ENCODE results near the gene TXNDC2.
"Not testable (repeated sequence)": the region's sequence is repeated elsewhere in the genome, so short reads cannot be mapped to it uniquely, and the experiment has no call there.

Gene TXNDC2

GRCh38 chr18:9900699-9901098, 14.9 kb downstream of the TXNDC2 start:
- H3K27me3 ChIP-seq (ENCODE audit: control insufficient read depth in 1 of 2, insufficient read depth in 2 of 2, low read length in 2 of 2), result no peaks in the 10 kb centered on the region

GRCh38 chr18:9901377-9901776, 15.6 kb downstream of the TXNDC2 start:
- H3K4me1 ChIP-seq (ENCODE audit: control insufficient read depth, insufficient read depth, low read length), result peaks cover 11% of the 10 kb centered on the region
- no peaks in the 10 kb centered on the region for H3K9me3 ChIP-seq (ENCODE audit: control insufficient read depth in 2 of 2, low read length in 2 of 2)
- H3K27ac ChIP-seq (ENCODE audit: low read length), result no peak overlapping the region
- H3K4me3 ChIP-seq (ENCODE audit: low read length in 2 of 2), result no peak overlapping the region
- no peak overlapping the region for H3K9ac ChIP-seq (ENCODE audit: low read length in 2 of 2)
- H3K36me3 ChIP-seq (ENCODE audit: control insufficient read depth in 2 of 2, insufficient read depth in 2 of 2, low read length in 2 of 2), result no peaks in the 10 kb centered on the region
- H3K27me3 ChIP-seq (ENCODE audit: control insufficient read depth in 1 of 2, insufficient read depth in 2 of 2, low read length in 2 of 2), result no peaks in the 10 kb centered on the region

More at GRCh38 chr18:9900699-9901098, 14.9 kb downstream of the TXNDC2 start:
- no peaks in the 10 kb centered on the region for H3K9me3 ChIP-seq (ENCODE audit: control insufficient read depth in 2 of 2, low read length in 2 of 2)
- H3K4me3 ChIP-seq (ENCODE audit: low read length in 2 of 2), result no peak overlapping the region
- no peak overlapping the region for H3K9ac ChIP-seq (ENCODE audit: low read length in 2 of 2)
- H3K36me3 ChIP-seq (ENCODE audit: control insufficient read depth in 2 of 2, insufficient read depth in 2 of 2, low read length in 2 of 2), result no peaks in the 10 kb centered on the region
- peaks cover 11% of the 10 kb centered on the region for H3K4me1 ChIP-seq (ENCODE audit: control insufficient read depth, insufficient read depth, low read length)
- H3K27ac ChIP-seq (ENCODE audit: low read length), result no peak overlapping the region

- not testable (repeated sequence) for H3K36me3 ChIP-seq (ENCODE audit: control insufficient read depth in 2 of 2, insufficient read depth in 2 of 2, low read length in 2 of 2); H3K9me3 ChIP-seq (ENCODE audit: control insufficient read depth in 2 of 2, low read length in 2 of 2); H3K9ac ChIP-seq (ENCODE audit: low read length in 2 of 2); H3K27ac ChIP-seq (ENCODE audit: low read length); H3K4me3 ChIP-seq (ENCODE audit: low read length in 2 of 2); H3K27me3 ChIP-seq (ENCODE audit: control insufficient read depth in 1 of 2, insufficient read depth in 2 of 2, low read length in 2 of 2)
- H3K4me1 ChIP-seq (ENCODE audit: control insufficient read depth, insufficient read depth, low read length), result peaks cover 11% of the 10 kb centered on the region
Measured at GRCh38 chr18:9902264-9902663, 16.5 kb downstream of the TXNDC2 start.

- Histone ChIP-seq H3K36me3 (ENCODE audit: control insufficient read depth in 2 of 2, insufficient read depth in 2 of 2, low read length in 2 of 2) (no peaks in the 10 kb centered on the region), H3K4me1 (ENCODE audit: control insufficient read depth, insufficient read depth, low read length) (peaks cover 11% of the 10 kb centered on the region), H3K9me3 (ENCODE audit: control insufficient read depth in 2 of 2, low read length in 2 of 2) (no peaks in the 10 kb centered on the region), H3K9ac (ENCODE audit: low read length in 2 of 2) (no peak overlapping the region), H3K4me3 (ENCODE audit: low read length in 2 of 2) (no peak overlapping the region), H3K27ac (ENCODE audit: low read length) (no peak overlapping the region), H3K27me3 (ENCODE audit: control insufficient read depth in 1 of 2, insufficient read depth in 2 of 2, low read length in 2 of 2) (no peaks in the 10 kb centered on the region)
Measured at GRCh38 chr18:9902832-9903231, 17.1 kb downstream of the TXNDC2 start.

- Histone ChIP-seq H3K27ac (ENCODE audit: low read length) (peak overlapping the region; percentile 66), H3K4me1 (ENCODE audit: control insufficient read depth, insufficient read depth, low read length) (peaks cover 11% of the 10 kb centered on the region), H3K36me3 (ENCODE audit: control insufficient read depth in 2 of 2, insufficient read depth in 2 of 2, low read length in 2 of 2) (no peaks in the 10 kb centered on the region), H3K9ac (ENCODE audit: low read length in 2 of 2) (no peak overlapping the region), H3K4me3 (ENCODE audit: low read length in 2 of 2) (peak overlapping the region in 1 of 2 donors; percentile 23), H3K27me3 (ENCODE audit: control insufficient read depth in 1 of 2, insufficient read depth in 2 of 2, low read length in 2 of 2) (no peaks in the 10 kb centered on the region), H3K9me3 (ENCODE audit: control insufficient read depth in 2 of 2, low read length in 2 of 2) (no peaks in the 10 kb centered on the region)
Measured at GRCh38 chr18:9905401-9905922, 19.7 kb downstream of the TXNDC2 start.

GRCh38 chr18:9906481-9906880, 20.7 kb downstream of the TXNDC2 start:
- Histone ChIP-seq H3K4me1 (ENCODE audit: control insufficient read depth, insufficient read depth, low read length) (peaks cover 3% of the 10 kb centered on the region), H3K27me3 (ENCODE audit: control insufficient read depth in 1 of 2, insufficient read depth in 2 of 2, low read length in 2 of 2) (no peaks in the 10 kb centered on the region), H3K27ac (ENCODE audit: low read length) (no peak overlapping the region), H3K36me3 (ENCODE audit: control insufficient read depth in 2 of 2, insufficient read depth in 2 of 2, low read length in 2 of 2) (no peaks in the 10 kb centered on the region), H3K9me3 (ENCODE audit: control insufficient read depth in 2 of 2, low read length in 2 of 2) (no peaks in the 10 kb centered on the region), H3K4me3 (ENCODE audit: low read length in 2 of 2) (no peak overlapping the region), H3K9ac (ENCODE audit: low read length in 2 of 2) (no peak overlapping the region)

- H3K36me3 ChIP-seq (ENCODE audit: control insufficient read depth in 2 of 2, insufficient read depth in 2 of 2, low read length in 2 of 2), result no peaks in the 10 kb centered on the region
- H3K9ac ChIP-seq (ENCODE audit: low read length in 2 of 2), result no peak overlapping the region
- H3K27me3 ChIP-seq (ENCODE audit: control insufficient read depth in 1 of 2, insufficient read depth in 2 of 2, low read length in 2 of 2), result no peaks in the 10 kb centered on the region
- no peaks in the 10 kb centered on the region for H3K9me3 ChIP-seq (ENCODE audit: control insufficient read depth in 2 of 2, low read length in 2 of 2)
- peaks cover 3% of the 10 kb centered on the region for H3K4me1 ChIP-seq (ENCODE audit: control insufficient read depth, insufficient read depth, low read length)
- H3K27ac ChIP-seq (ENCODE audit: low read length), result no peak overlapping the region
- no peak overlapping the region for H3K4me3 ChIP-seq (ENCODE audit: low read length in 2 of 2)
Measured at GRCh38 chr18:9907867-9908266, 22.1 kb downstream of the TXNDC2 start.

- no peaks in the 10 kb centered on the region for H3K36me3 ChIP-seq (ENCODE audit: control insufficient read depth in 2 of 2, insufficient read depth in 2 of 2, low read length in 2 of 2)
- no peaks in the 10 kb centered on the region for H3K9me3 ChIP-seq (ENCODE audit: control insufficient read depth in 2 of 2, low read length in 2 of 2)
- H3K27me3 ChIP-seq (ENCODE audit: control insufficient read depth in 1 of 2, insufficient read depth in 2 of 2, low read length in 2 of 2), result no peaks in the 10 kb centered on the region
- H3K4me3 ChIP-seq (ENCODE audit: low read length in 2 of 2), result no peak overlapping the region
- no peak overlapping the region for H3K27ac ChIP-seq (ENCODE audit: low read length)
- peaks cover 4% of the 10 kb centered on the region for H3K4me1 ChIP-seq (ENCODE audit: control insufficient read depth, insufficient read depth, low read length)
- no peak overlapping the region for H3K9ac ChIP-seq (ENCODE audit: low read length in 2 of 2)
Measured at GRCh38 chr18:9910071-9910470, 24.3 kb downstream of the TXNDC2 start.

- Histone ChIP-seq H3K27ac (ENCODE audit: low read length) (no peak overlapping the region), H3K9me3 (ENCODE audit: control insufficient read depth in 2 of 2, low read length in 2 of 2) (no peaks in the 10 kb centered on the region), H3K27me3 (ENCODE audit: control insufficient read depth in 1 of 2, insufficient read depth in 2 of 2, low read length in 2 of 2) (no peaks in the 10 kb centered on the region), H3K36me3 (ENCODE audit: control insufficient read depth in 2 of 2, insufficient read depth in 2 of 2, low read length in 2 of 2) (no peaks in the 10 kb centered on the region), H3K9ac (ENCODE audit: low read length in 2 of 2) (no peak overlapping the region), H3K4me3 (ENCODE audit: low read length in 2 of 2) (no peak overlapping the region), H3K4me1 (ENCODE audit: control insufficient read depth, insufficient read depth, low read length) (peaks cover 4% of the 10 kb centered on the region)
Measured at GRCh38 chr18:9910661-9911060, 24.9 kb downstream of the TXNDC2 start.

- no peaks in the 10 kb centered on the region for H3K27me3 ChIP-seq (ENCODE audit: control insufficient read depth in 1 of 2, insufficient read depth in 2 of 2, low read length in 2 of 2)
- no peak overlapping the region for H3K27ac ChIP-seq (ENCODE audit: low read length)
- no peaks in the 10 kb centered on the region for H3K36me3 ChIP-seq (ENCODE audit: control insufficient read depth in 2 of 2, insufficient read depth in 2 of 2, low read length in 2 of 2)
- peaks cover 5% of the 10 kb centered on the region for H3K4me1 ChIP-seq (ENCODE audit: control insufficient read depth, insufficient read depth, low read length)
- H3K4me3 ChIP-seq (ENCODE audit: low read length in 2 of 2), result no peak overlapping the region
- H3K9me3 ChIP-seq (ENCODE audit: control insufficient read depth in 2 of 2, low read length in 2 of 2), result no peaks in the 10 kb centered on the region
- no peak overlapping the region for H3K9ac ChIP-seq (ENCODE audit: low read length in 2 of 2)
Measured at GRCh38 chr18:9911226-9911625, 25.5 kb downstream of the TXNDC2 start.

- H3K4me1 ChIP-seq (ENCODE audit: control insufficient read depth, insufficient read depth, low read length); H3K9ac ChIP-seq (ENCODE audit: low read length in 2 of 2); H3K27me3 ChIP-seq (ENCODE audit: control insufficient read depth in 1 of 2, insufficient read depth in 2 of 2, low read length in 2 of 2); H3K36me3 ChIP-seq (ENCODE audit: control insufficient read depth in 2 of 2, insufficient read depth in 2 of 2, low read length in 2 of 2); H3K27ac ChIP-seq (ENCODE audit: low read length); H3K9me3 ChIP-seq (ENCODE audit: control insufficient read depth in 2 of 2, low read length in 2 of 2); H3K4me3 ChIP-seq (ENCODE audit: low read length in 2 of 2): not testable (repeated sequence)
Measured at GRCh38 chr18:9912285-9912684, 26.5 kb downstream of the TXNDC2 start.

Measured in stomach smooth muscle (tissue), 2 donors.